Upper lobe of left lung (tissue), 6 donors: ENCODE measurements around the gene ANKS3. TPM values are rescaled to one million over a fixed set of nuclear protein-coding genes. Genes with fewer than 3 reads are reported as not detected.

Source experiments
- ATAC-seq, 2 donors: fragments of 200-7000 bp; cut with Tn5 transposase; one replicate each; pipeline ENCODE4 v1.9.1; 2022; ENCODE audit warnings: mild to moderate bottlenecking in 2 of 2, moderate library complexity in 2 of 2; ENCODE audit not compliant: low FRiP score in 2 of 2
- DNase-seq, 2 donors: peaks; one replicate each; pipeline ENCODE4 v3.0.0-alpha.2; 2019 to 2020
- H3K27ac ChIP-seq, 4 donors: fragments of 200-600 bp; sonication (generic); one replicate each; pipeline ENCODE4 v1.5.1; 2016 to 2019
- H3K27me3 ChIP-seq, 4 donors: fragments of 200-600 bp; sonication (generic); one replicate each; pipeline ENCODE4 v1.5.1; 2017 to 2019
- H3K36me3 ChIP-seq, 4 donors: fragments of 200-600 bp; sonication (generic); one replicate each; pipeline ENCODE4 v1.5.1; 2016 to 2019
- H3K4me1 ChIP-seq, 4 donors: fragments of 200-600 bp; sonication (generic); one replicate each; pipeline ENCODE4 v1.5.1; 2018 to 2019
- H3K4me3 ChIP-seq, 4 donors: fragments of 200-600 bp; sonication (generic); one replicate each; pipeline ENCODE4 v1.5.1; 2017 to 2019; ENCODE audit warnings: mild to moderate bottlenecking in 2 of 4, moderate library complexity in 1 of 4
- H3K9me3 ChIP-seq, 4 donors: fragments of 200-600 bp; sonication (generic); one replicate each; pipeline ENCODE4 v1.5.1; 2018 to 2019
- EP300 ChIP-seq, 4 donors: sonication (generic); formaldehyde crosslinking; IDR thresholded peaks; one replicate each; pipeline ENCODE4 v1.5.1; 2017; ENCODE audit warnings: antibody characterized with exemption in 4 of 4, control low read depth in 2 of 4
- POLR2A ChIP-seq, 4 donors: fragments of 450-650 bp; IDR thresholded peaks; one replicate each; pipeline ENCODE4 v1.5.1; 2016 to 2017; ENCODE audit warnings: antibody characterized with exemption in 4 of 4, mild to moderate bottlenecking in 2 of 4
- POLR2AphosphoS5 ChIP-seq, 2 donors: sonication (generic); formaldehyde crosslinking; IDR thresholded peaks; one replicate each; pipeline ENCODE4 v1.5.1; 2017; ENCODE audit warnings: antibody characterized with exemption in 2 of 2
- WGBS, 2 donors: methylation state at CpG; one replicate each; pipeline ENCODE4 v1.1.5; 2017 to 2018; 5-methylcytosine and 5-hydroxymethylcytosine counted together
- total RNA-seq, 6 donors: library from RNA; depleted of rRNA in 4 of 6; stranded (reverse); fragments of >200 nt in 4 of 6; gene quantifications; one replicate each; pipeline versions ENCODE4 v1.1.0 to v1.2.1, GENCODE V29; 2016 to 2021
- TF ChIP-seq, protein P1 (sequence below), 6 experiments: fragments of 450-650 bp in 4 of 6; fragments of 200-600 bp in 2 of 6; sonication (generic) in 2 of 6; IDR thresholded peaks; one replicate each; pipeline ENCODE4 v1.5.1; 2016 to 2019; ENCODE audit warnings: antibody characterized with exemption in 6 of 6
- donor health status: DM: no; HTN: no; CAD: no; lungs with moderate emphysema.
- donor health status: DM: no; HTN: yes; CAD: no; lungs with severe emphysema.

The ANKS3 gene
- total RNA-seq, 6 donors from 2014 or later = 17.9 to 67.1 (median 20.0) TPM

GRCh38 chr16:4709481-4709880 is 24.6 kb downstream of the ANKS3 start:
- peaks cover 0 to 73% (median 38%) of the 10 kb centered on the region in 4 donors for H3K36me3 ChIP-seq

DNA sequence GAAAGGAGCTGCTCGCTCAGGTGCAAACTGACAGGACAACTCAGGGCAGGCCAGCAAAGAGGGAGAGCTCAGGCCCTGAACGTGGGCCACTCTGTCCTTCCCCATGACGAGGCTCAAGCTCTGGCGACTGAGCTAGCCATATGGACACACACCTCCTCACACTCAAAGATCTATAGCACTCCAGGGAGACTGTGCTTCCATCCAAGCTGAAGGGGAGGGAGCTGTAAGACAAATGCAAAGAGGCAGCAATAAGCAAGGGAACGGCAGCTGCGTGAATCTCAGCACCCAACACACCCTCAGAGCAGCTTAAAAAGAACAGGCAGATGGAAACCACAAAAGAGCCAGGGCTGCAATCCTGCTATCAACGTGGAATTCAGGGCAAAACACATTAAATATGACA is 27.2 kb downstream of the ANKS3 start:
- H3K4me3 ChIP-seq = no peak overlapping the region
- WGBS, 2 donors = 92 to 93% methylated on average over 6 to 7 of the region's 7 CpGs
- DNase-seq = no peak
- peaks cover 0 to 70% (median 38%) of the 10 kb centered on the region in 4 donors for H3K36me3 ChIP-seq
- TF ChIP-seq POLR2A (IDR thresholded peaks at IDR 0.05) = no peak
- TF ChIP-seq, protein P1, sequence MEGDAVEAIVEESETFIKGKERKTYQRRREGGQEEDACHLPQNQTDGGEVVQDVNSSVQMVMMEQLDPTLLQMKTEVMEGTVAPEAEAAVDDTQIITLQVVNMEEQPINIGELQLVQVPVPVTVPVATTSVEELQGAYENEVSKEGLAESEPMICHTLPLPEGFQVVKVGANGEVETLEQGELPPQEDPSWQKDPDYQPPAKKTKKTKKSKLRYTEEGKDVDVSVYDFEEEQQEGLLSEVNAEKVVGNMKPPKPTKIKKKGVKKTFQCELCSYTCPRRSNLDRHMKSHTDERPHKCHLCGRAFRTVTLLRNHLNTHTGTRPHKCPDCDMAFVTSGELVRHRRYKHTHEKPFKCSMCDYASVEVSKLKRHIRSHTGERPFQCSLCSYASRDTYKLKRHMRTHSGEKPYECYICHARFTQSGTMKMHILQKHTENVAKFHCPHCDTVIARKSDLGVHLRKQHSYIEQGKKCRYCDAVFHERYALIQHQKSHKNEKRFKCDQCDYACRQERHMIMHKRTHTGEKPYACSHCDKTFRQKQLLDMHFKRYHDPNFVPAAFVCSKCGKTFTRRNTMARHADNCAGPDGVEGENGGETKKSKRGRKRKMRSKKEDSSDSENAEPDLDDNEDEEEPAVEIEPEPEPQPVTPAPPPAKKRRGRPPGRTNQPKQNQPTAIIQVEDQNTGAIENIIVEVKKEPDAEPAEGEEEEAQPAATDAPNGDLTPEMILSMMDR (IDR thresholded peaks at IDR 0.05) = no peak
- no peak for TF ChIP-seq POLR2AphosphoS5 (IDR thresholded peaks at IDR 0.05)
- TF ChIP-seq EP300 (IDR thresholded peaks at IDR 0.05) = no peak
- no peaks in the 10 kb centered on the region for H3K4me1 ChIP-seq
- no peaks in the 10 kb centered on the region for H3K9me3 ChIP-seq
- no peak for ATAC-seq
- H3K27ac ChIP-seq = no peak overlapping the region
- no peaks in the 10 kb centered on the region for H3K27me3 ChIP-seq

More at GRCh38 chr16:4709481-4709880, 24.6 kb downstream of the ANKS3 start:
- no peak overlapping the region for H3K4me3 ChIP-seq
- H3K4me1 ChIP-seq = no peaks in the 10 kb centered on the region
- DNase-seq = no peak
- H3K27ac ChIP-seq = no peak overlapping the region
- no peak for ATAC-seq
- 95 to 98% methylated on average over 4 of the region's 4 CpGs for whole genome bisulfite sequencing, 2 donors
- no peaks in the 10 kb centered on the region for H3K9me3 ChIP-seq
- H3K27me3 ChIP-seq = no peaks in the 10 kb centered on the region
- no peak for TF ChIP-seq EP300 (IDR thresholded peaks at IDR 0.05)
- TF ChIP-seq, protein P1 (IDR thresholded peaks at IDR 0.05) = no peak
- no peak for TF ChIP-seq POLR2AphosphoS5 (IDR thresholded peaks at IDR 0.05)
- no peak for TF ChIP-seq POLR2A (IDR thresholded peaks at IDR 0.05)

- no peak for ATAC-seq
- no peaks in the 10 kb centered on the region for H3K4me1 ChIP-seq
- H3K4me3 ChIP-seq = no peak overlapping the region
- TF ChIP-seq POLR2AphosphoS5 (IDR thresholded peaks at IDR 0.05) (no peak), EP300 (IDR thresholded peaks at IDR 0.05) (no peak), POLR2A (IDR thresholded peaks at IDR 0.05) (no peak)
- TF ChIP-seq, protein P1 (IDR thresholded peaks at IDR 0.05) = no peak
- H3K27ac ChIP-seq = no peak overlapping the region
- no peak for DNase-seq
- H3K36me3 ChIP-seq = peaks cover 0 to 80% (median 45%) of the 10 kb centered on the region in 4 donors
- no peaks in the 10 kb centered on the region for H3K27me3 ChIP-seq
- 93 to 98% methylated on average over 14 of the region's 14 CpGs for WGBS, 2 donors
- no peaks in the 10 kb centered on the region for H3K9me3 ChIP-seq
Measured at GRCh38 chr16:4704913-4705312, 29.2 kb downstream of the ANKS3 start.

DNA sequence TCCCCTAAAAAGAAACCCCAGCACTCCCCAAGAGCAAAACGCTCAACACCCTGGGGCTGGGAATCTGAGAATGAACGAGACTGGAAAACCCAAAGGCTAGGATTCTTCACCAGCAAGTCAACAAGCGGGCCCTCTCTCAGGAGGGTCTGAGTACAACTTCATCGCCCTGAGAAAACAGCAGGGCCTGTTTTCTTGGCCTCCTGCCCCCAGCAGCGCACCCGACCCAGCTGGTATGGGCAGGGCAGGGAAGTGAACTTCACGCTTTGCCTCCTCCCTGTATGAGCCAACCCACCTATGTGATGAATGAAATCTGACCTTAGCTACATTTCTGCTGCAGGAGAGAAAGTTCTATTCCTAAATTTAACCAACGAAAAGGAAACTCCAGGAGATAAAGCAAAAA is 29.6 kb downstream of the ANKS3 start:
- Histone ChIP-seq H3K27me3 (no peaks in the 10 kb centered on the region), H3K36me3 (peaks cover 0 to 80% (median 44%) of the 10 kb centered on the region in 4 donors), H3K27ac (no peak overlapping the region), H3K4me1 (no peaks in the 10 kb centered on the region), H3K9me3 (no peaks in the 10 kb centered on the region), H3K4me3 (no peak overlapping the region)
- WGBS, 2 donors = 86 to 92% methylated on average over 7 to 8 of the region's 8 CpGs
- DNase-seq (no peak), ATAC-seq (no peak)
- TF ChIP-seq POLR2AphosphoS5 (IDR thresholded peaks at IDR 0.05) (no peak), POLR2A (IDR thresholded peaks at IDR 0.05) (no peak), EP300 (IDR thresholded peaks at IDR 0.05) (no peak)
- TF ChIP-seq, protein P1 (IDR thresholded peaks at IDR 0.05) = no peak

- no peaks in the 10 kb centered on the region for H3K9me3 ChIP-seq
- TF ChIP-seq EP300 (IDR thresholded peaks at IDR 0.05) = no peak
- TF ChIP-seq, protein P1 (IDR thresholded peaks at IDR 0.05) = no peak
- no peak for TF ChIP-seq POLR2AphosphoS5 (IDR thresholded peaks at IDR 0.05)
- TF ChIP-seq POLR2A (IDR thresholded peaks at IDR 0.05) = no peak
- WGBS, 2 donors = 66% methylated on average over 7 of the region's 7 CpGs; no CpG with 5 or more reads in 1 of the 2 donors
- peak in 1 of 2 donors; percentile 15 for ATAC-seq
- H3K4me1 ChIP-seq = no peaks in the 10 kb centered on the region
- no peak overlapping the region for H3K4me3 ChIP-seq
- peaks cover 6 to 83% (median 48%) of the 10 kb centered on the region in 4 donors for H3K36me3 ChIP-seq
- no peak for DNase-seq
- no peak overlapping the region for H3K27ac ChIP-seq
- H3K27me3 ChIP-seq = no peaks in the 10 kb centered on the region
Measured at GRCh38 chr16:4703906-4704305, 30.2 kb downstream of the ANKS3 start.
